GM18505 (cell line): ENCODE results near the gene BATF2.
"Not testable (repeated sequence)": the region's sequence is repeated elsewhere in the genome, so short reads cannot be mapped to it uniquely, and the experiment has no call there.

Experiments used
- ATAC-seq: cut with Tn5 transposase; IDR thresholded peaks from one replicate; pipeline ENCODE4 v1.9.1; 2021; ENCODE audit not compliant: unreplicated experiment
- POLR2A ChIP-seq: IDR thresholded peaks from 4 replicates; pipeline ENCODE4 v1.6.1; 2011; ENCODE audit warnings: borderline replicate concordance; ENCODE audit not compliant: insufficient read depth, insufficient read length; ENCODE audit errors: extremely low read depth

BATF2 gene

GRCh38 chr11:64998141-64998540 lies 1.4 kb upstream of the BATF2 start:
- TF ChIP-seq POLR2A = no peak
- no peak for ATAC-seq

GRCh38 chr11:64996327-64996709 lies 453 bp downstream of the BATF2 start:
- TF ChIP-seq POLR2A = no peak

GRCh38 chr11:64994318-64994717 lies 2.5 kb downstream of the BATF2 start:
- no peak for TF ChIP-seq POLR2A
- ATAC-seq = no peak

More at GRCh38 chr11:64996327-64996709, 453 bp downstream of the BATF2 start:
- no peak for ATAC-seq

- ATAC-seq = no peak
- TF ChIP-seq POLR2A = no peak
Observed at GRCh38 chr11:64990222-64990923, 6.4 kb downstream of the BATF2 start.

GRCh38 chr11:64989416-64989815 lies 7.4 kb downstream of the BATF2 start:
- no peak for ATAC-seq

GRCh38 chr11:64987998-64988854 lies 8.5 kb downstream of the BATF2 start:
- TF ChIP-seq POLR2A = no peak
- ATAC-seq = no peak

More at GRCh38 chr11:64989416-64989815, 7.4 kb downstream of the BATF2 start:
- TF ChIP-seq POLR2A = no peak

GRCh38 chr11:64983339-64983738 lies 13.4 kb downstream of the BATF2 start:
- ATAC-seq = not testable (repeated sequence)

- no peak for TF ChIP-seq POLR2A
Observed at GRCh38 chr11:64976651-64977050, 20.1 kb downstream of the BATF2 start.

GRCh38 chr11:64974124-64974523 lies 22.6 kb downstream of the BATF2 start:
- no peak for ATAC-seq
- no peak for TF ChIP-seq POLR2A

More at GRCh38 chr11:64976651-64977050, 20.1 kb downstream of the BATF2 start:
- no peak for ATAC-seq

- no peak for ATAC-seq
- no peak for TF ChIP-seq POLR2A
Observed at GRCh38 chr11:64971421-64972233, 25.1 kb downstream of the BATF2 start, which contains the start of gene MAJIN. Gene MAJIN (minus strand): TSS chr11:64972108. CDS start chr11:64959405, 12,703 bp downstream.

- no peak for TF ChIP-seq POLR2A
- no peak for ATAC-seq
Observed at GRCh38 chr11:64970731-64971151, 26.0 kb downstream of the BATF2 start.

GRCh38 chr11:64969209-64969608 lies 27.6 kb downstream of the BATF2 start:
- no peak for ATAC-seq

GRCh38 chr11:64967375-64967774 lies 29.4 kb downstream of the BATF2 start:
- ATAC-seq = no peak
- no peak for TF ChIP-seq POLR2A

More at GRCh38 chr11:64969209-64969608, 27.6 kb downstream of the BATF2 start:
- no peak for TF ChIP-seq POLR2A
